ENCODE results near the gene UBAP1L. TPM values are rescaled to one million over a fixed set of nuclear protein-coding genes. Genes with fewer than 3 reads are reported as not detected.

Gene UBAP1L
- total RNA-seq, 1 experiment from 2014 or later = 3.0 TPM

DNA sequence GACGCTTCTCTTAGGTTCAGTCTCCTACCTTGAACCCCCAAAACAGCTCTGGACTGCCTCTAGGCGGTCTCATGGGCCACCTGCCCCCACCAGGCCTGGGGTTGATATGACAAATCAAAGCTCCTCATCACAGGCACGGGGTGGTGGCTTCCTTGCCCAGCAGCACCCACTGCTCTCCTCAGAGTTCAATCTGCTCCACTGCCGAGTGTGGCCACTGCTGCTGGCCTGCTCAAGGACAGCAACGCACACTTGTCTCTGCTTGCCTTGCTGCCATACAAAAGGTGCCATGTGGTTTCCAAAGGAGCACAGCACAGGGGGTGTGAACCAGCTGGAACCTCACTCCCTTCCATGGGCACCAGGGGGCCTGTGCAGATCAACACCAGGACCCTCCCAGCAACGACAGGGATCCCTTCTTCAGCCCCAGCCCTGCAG lies 28.3 kb downstream of the UBAP1L start:
- no peak for DNase-seq
- Histone ChIP-seq H2BK12ac (ENCODE audit: insufficient read length, low read depth, low read length) (no peak overlapping the region), H3K4me2 (ENCODE audit: insufficient read depth, insufficient read length, low read length) (no peak overlapping the region), H4K20me1 (ENCODE audit: control insufficient read depth, insufficient read depth, insufficient read length) (no peaks in the 10 kb centered on the region), H3K79me1 (ENCODE audit: insufficient read depth, low read depth, low read length, poor library complexity, severe bottlenecking) (no peaks in the 10 kb centered on the region), H3K14ac (ENCODE audit: insufficient read depth, low read length) (no peak overlapping the region), H3K9me3 (ENCODE audit: control insufficient read depth, low read depth, low read length) (no peaks in the 10 kb centered on the region), H2BK15ac (ENCODE audit: low read depth, low read length) (no peak overlapping the region), H3K56ac (ENCODE audit: insufficient read length, low read depth, low read length) (no peak overlapping the region), H3K18ac (ENCODE audit: insufficient read length, low read depth, low read length) (no peak overlapping the region), H2BK120ac (ENCODE audit: low read depth, low read length, poor library complexity, severe bottlenecking) (no peak overlapping the region), H3K27me3 (ENCODE audit: insufficient read depth, low read length) (no peaks in the 10 kb centered on the region), H2AK5ac (ENCODE audit: insufficient read length, low read length) (no peak overlapping the region), H2BK20ac (ENCODE audit: low read depth, low read length, poor library complexity, severe bottlenecking) (no peak overlapping the region), H3K27ac (ENCODE audit: insufficient read length, low read depth, low read length) (no peak overlapping the region), H2BK5ac (ENCODE audit: insufficient read length, low read length) (no peak overlapping the region), H3K4ac (ENCODE audit: low read depth, low read length) (no peak overlapping the region), H4K8ac (replicated peaks; ENCODE audit: insufficient read length, low read depth, low read length) (no peak overlapping the region), H3K9ac (ENCODE audit: extremely low read depth, insufficient read length, low read length) (no peak overlapping the region), H3T11ph (ENCODE audit: low read length) (no peak overlapping the region), H2AFZ (ENCODE audit: low read length) (no peak overlapping the region), H3K4me1 (ENCODE audit: insufficient read depth, low read length) (peaks cover 16% of the 10 kb centered on the region; the same call in 1 of the 2 replicates), H4K5ac (ENCODE audit: insufficient read length, low read depth, low read length) (no peak overlapping the region), H3K23me2 (ENCODE audit: insufficient read length, low read depth, low read length, poor library complexity, severe bottlenecking) (no peaks in the 10 kb centered on the region), H4K91ac (ENCODE audit: insufficient read length, low read depth, low read length) (no peak overlapping the region), H3K23ac (ENCODE audit: insufficient read length, low read depth, low read length) (no peak overlapping the region), H3K79me2 (ENCODE audit: insufficient read depth, low read length) (no peaks in the 10 kb centered on the region)
- WGBS (ENCODE audit: extremely low coverage, insufficient read length, low lambda C conversion rate) = no CpG with 5 or more reads among the region's 6 CpGs
- Mint-ChIP-seq H3K27ac (no peak overlapping the region), H3K9me3 (no peaks in the 10 kb centered on the region; a peak in 1 of 5 replicates), H3K27me3 (ENCODE audit: low read depth) (peaks cover 15% of the 10 kb centered on the region), H3K4me3 (no peak overlapping the region), H3K4me1 (peaks cover 59 to 71% of the 10 kb centered on the region in 2 experiments), H3K36me3 (ENCODE audit: insufficient read depth in 1 of 3, low read depth in 3 of 3) (no peaks in the 10 kb centered on the region)
- TF ChIP-seq, protein P1, sequence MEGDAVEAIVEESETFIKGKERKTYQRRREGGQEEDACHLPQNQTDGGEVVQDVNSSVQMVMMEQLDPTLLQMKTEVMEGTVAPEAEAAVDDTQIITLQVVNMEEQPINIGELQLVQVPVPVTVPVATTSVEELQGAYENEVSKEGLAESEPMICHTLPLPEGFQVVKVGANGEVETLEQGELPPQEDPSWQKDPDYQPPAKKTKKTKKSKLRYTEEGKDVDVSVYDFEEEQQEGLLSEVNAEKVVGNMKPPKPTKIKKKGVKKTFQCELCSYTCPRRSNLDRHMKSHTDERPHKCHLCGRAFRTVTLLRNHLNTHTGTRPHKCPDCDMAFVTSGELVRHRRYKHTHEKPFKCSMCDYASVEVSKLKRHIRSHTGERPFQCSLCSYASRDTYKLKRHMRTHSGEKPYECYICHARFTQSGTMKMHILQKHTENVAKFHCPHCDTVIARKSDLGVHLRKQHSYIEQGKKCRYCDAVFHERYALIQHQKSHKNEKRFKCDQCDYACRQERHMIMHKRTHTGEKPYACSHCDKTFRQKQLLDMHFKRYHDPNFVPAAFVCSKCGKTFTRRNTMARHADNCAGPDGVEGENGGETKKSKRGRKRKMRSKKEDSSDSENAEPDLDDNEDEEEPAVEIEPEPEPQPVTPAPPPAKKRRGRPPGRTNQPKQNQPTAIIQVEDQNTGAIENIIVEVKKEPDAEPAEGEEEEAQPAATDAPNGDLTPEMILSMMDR (conservative IDR thresholded peaks at IDR 0.05) = peak; percentile 44; the same call in 2 of the 3 replicates

Measured in H9 (cell line).